KOPT-K1 (cell line): ENCODE measurements around the gene ZDHHC11B.
"Not testable (repeated sequence)": the region's sequence is repeated elsewhere in the genome, so short reads cannot be mapped to it uniquely, and the experiment has no call there.

ENCODE experiments used
- H3K27ac ChIP-seq: fragments of 200-600 bp; sonication (generic); 2 replicates; pipeline ENCODE4 v1.5.1; 2016; ENCODE audit warnings: antibody characterized with exemption, mild to moderate bottlenecking, low read depth, low read length; ENCODE audit not compliant: poor library complexity, severe bottlenecking
- H3K36me3 ChIP-seq: fragments of 200-600 bp; sonication (generic); 2 replicates; pipeline ENCODE4 v1.5.1; 2017; ENCODE audit warnings: antibody characterized with exemption, mild to moderate bottlenecking, low read length, moderate library complexity; ENCODE audit not compliant: insufficient read depth
- H3K9me3 ChIP-seq: fragments of 200-600 bp; sonication (generic); 2 replicates; pipeline ENCODE4 v1.5.1; 2017; ENCODE audit warnings: antibody characterized with exemption, low read length, mild to moderate bottlenecking; ENCODE audit not compliant: insufficient read depth, poor library complexity, severe bottlenecking

ZDHHC11B gene

GRCh38 chr5:775961-776861, 8.3 kb downstream of the ZDHHC11B start:
- H3K9me3 ChIP-seq = no peaks in the 10 kb centered on the region
- no peak overlapping the region for H3K27ac ChIP-seq
- H3K36me3 ChIP-seq = no peaks in the 10 kb centered on the region

DNA sequence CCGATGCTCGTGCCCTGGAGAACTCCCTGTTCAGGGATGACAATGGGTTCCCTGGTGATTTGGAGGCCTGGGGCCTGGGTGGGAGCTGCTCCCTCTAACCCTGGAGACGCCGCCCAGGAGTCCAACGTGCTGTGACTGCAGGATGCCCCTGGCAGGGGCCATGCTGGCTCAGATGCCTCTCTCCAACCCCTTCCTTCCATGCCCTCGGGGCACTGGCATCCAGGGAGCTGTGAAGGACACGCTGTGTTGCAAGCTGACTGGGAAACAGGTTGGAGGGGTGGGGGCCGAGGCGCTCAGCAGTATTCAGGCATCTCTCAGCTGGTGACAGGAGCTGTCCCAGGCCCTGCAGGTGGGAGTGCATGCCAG, 9.0 kb downstream of the ZDHHC11B start:
- H3K9me3 ChIP-seq, H3K36me3 ChIP-seq, H3K27ac ChIP-seq: not testable (repeated sequence)

DNA sequence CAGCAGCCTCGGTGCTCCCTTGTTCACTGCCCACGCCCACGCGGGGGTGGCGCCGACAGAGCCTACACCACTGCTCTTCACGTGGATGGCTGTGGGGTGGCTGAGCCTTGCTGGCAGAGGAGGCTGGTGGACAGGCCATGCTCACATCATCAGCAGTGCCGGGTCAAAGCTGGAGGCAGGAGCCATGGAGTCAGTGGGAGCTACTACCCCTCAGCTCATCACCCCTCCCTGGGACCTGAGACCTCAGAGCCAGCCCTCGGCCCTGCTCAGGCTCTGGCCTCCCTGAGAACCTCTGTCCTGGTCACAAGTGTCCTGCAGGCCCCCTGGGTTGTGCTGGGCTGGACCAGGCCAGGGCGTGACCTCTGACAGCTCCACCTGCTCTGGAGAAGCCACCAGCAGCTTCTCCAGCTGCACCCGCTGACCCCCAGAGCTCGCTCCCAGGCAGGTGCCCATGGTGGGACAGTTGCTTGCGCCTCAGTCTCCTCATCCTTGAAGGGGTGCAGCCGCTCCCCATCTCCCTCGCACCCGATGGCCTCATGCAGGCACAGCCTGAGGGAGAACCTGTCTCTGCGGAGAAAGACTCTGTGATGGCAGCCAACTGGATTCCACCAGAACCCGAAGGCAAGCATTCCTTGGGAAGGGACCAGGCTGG, 9.5 kb downstream of the ZDHHC11B start:
- not testable (repeated sequence) for H3K36me3 ChIP-seq, H3K27ac ChIP-seq, H3K9me3 ChIP-seq

DNA sequence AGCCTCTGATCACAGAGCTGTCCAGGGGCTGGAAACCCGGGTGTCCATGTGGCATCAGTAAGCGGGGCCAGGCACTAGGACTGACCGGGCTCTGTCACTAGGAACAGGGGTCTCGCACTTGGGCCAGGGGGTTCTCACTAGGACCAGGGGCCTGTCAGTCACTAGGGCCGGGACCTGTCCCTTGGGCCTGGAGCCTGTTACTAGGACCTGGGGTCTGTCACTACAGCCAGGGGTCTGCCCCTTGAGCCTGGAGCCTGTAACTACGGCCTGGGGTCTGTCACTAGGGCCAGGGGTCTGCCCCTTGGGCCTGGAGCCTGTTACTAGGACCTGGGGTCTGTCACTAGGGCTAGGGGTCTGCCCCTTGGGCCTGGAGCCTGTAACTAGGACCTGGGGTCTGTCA, 10.2 kb downstream of the ZDHHC11B start:
- H3K36me3 ChIP-seq, H3K27ac ChIP-seq: not testable (repeated sequence)

GRCh38 chr5:773517-774264, 10.8 kb downstream of the ZDHHC11B start:
- Histone ChIP-seq H3K27ac (no peak overlapping the region), H3K36me3 (no peaks in the 10 kb centered on the region), H3K9me3 (no peaks in the 10 kb centered on the region)

More for the DNA sequence above, 10.2 kb downstream of the ZDHHC11B start:
- H3K9me3 ChIP-seq = not testable (repeated sequence)

DNA sequence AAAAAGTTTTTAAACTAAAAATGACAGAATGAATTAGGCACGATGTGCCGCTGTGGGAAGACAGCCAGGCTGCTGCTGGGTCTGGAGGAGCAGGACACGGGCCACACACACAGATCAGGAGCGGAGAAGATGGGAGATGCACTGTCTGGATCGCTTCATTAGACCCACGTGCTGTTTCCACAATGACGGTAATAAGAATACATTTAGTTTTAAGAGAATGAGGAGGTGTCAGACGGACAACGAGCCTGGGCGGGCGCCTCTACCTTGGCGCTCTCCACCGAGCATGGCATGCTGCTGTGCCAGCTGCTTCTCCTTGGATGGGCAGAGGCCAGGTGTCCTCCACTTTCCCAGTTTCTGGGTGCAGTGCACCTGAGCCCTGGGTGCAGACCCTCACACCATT, 11.6 kb downstream of the ZDHHC11B start:
- not testable (repeated sequence) for H3K36me3 ChIP-seq, H3K27ac ChIP-seq, H3K9me3 ChIP-seq

DNA sequence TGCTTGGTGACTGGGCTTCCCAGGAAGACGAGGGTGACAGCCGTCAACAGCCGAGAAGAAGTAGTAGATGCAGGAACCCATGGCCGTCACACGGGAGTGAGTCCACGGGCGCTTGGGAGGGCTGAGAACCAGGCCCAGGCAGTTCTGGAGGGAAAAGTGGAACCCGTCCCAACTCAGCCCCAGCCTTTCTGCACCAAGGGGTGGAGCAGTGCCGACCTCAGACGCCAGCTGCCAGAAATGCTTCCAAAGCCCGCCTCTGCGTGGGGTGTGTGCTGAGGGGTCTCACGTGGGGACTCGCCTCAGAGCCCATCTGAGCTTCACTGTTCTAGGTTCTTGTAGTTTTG, 12.0 kb downstream of the ZDHHC11B start:
- not testable (repeated sequence) for H3K27ac ChIP-seq, H3K9me3 ChIP-seq, H3K36me3 ChIP-seq

DNA sequence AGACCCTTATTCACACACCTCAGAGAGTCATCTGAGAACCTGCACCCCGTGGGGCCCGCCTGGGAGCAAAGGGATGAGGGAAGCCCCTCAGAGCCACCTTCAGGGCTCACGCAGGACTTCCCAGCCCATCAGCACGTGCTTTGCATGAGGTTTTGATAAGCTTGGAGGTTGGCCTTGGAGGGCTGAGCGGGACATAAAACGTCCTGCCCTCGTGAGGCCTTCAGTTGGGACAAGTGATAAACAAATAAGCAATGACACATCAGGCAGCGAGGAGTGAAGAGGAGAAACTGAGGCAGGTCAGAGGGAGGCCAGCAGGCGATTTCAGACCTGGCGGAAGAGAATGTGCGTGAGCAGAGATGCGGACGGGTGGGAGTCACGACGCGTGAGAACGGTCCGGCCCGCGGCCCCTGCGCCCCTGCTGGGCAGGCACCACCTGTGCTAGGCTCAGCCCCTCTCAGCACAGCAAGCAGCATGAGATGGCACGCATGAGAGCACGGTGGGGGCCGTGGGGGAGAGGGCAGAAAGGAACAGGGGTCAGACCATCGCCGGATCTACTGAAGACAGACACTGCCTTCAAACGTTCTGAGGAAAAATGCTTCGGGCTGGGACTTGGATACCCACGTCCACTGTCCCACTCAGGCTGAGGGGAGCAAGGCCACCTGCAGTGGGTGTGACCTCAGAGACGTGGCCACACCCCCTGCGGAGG, 12.5 kb downstream of the ZDHHC11B start:
- not testable (repeated sequence) for H3K9me3 ChIP-seq, H3K36me3 ChIP-seq, H3K27ac ChIP-seq

DNA sequence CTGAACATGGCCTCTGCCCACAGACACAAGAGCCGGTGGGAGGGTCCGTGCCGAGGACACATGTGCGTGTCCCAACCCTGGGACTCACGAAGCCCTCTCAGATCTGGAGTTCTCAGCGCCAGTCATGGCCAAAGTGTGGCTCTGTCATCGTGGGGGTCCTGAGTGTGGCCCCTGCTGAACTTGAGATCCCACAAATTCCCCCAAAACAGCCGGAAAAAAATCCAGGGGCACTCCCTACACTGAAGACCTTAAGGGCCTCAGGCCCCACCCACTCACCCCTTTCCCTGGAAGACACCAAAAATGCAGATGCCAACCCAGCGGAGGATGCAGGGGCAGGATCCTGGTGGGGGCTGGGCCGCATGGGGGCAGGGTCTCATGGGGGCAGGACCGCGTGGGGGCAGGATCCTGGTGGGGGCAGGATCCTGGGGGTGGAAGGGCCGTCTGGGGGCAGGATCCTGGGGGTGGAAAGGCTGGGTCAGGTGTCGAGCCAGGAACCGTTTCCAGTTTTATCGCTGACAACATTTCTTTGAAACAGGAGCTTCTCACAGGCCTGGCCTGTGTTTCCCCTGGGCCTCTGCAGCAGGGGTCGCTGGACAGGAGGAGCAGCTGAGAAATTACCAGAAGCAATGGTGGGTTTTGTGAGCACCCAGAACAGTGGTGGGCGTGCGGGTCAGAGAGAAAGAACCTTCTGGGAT, 13.3 kb downstream of the ZDHHC11B start:
- H3K36me3 ChIP-seq, H3K9me3 ChIP-seq, H3K27ac ChIP-seq: not testable (repeated sequence)

GRCh38 chr5:770585-770984, 13.9 kb downstream of the ZDHHC11B start:
- H3K36me3 ChIP-seq, H3K27ac ChIP-seq, H3K9me3 ChIP-seq: not testable (repeated sequence)

- not testable (repeated sequence) for H3K9me3 ChIP-seq, H3K36me3 ChIP-seq, H3K27ac ChIP-seq
Observed at GRCh38 chr5:769485-770145, 14.9 kb downstream of the ZDHHC11B start.

DNA sequence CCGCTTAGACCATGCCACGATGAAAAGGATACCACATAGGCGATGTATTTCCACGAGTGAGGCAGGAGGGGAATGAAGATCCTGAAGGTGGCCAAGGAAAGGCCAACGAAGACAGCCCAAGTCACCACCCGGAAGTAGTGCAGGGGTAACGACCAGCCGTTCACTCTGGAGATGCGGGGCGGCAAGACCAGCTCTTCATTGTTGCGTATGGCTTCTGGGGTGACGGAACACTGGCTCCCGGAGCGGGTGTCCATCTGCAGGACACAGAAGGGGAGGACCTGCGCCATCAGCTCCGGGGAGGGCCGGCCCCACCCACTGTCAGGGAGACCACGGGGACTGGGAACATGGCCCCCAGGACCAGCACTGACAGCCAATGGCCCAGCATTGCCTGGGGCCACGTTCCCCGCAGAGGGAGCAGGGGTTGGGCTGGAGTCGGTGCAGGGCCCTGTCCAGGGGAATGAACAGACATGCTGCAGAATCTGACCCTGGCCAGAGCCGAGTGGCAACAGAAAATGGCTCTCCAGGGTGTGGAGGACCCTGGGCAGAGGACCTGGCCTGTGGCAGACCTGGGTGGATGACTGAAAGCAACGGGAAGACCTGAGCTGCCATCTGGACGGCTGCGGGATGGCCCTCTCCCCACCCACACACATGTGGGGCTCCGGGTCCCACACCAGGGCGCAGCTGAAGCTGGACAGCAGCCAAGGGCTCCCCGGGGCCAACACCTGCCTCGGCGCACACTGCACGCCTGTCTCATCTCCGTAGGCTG, 17.7 kb downstream of the ZDHHC11B start:
- Histone ChIP-seq H3K27ac (no peak overlapping the region), H3K36me3 (no peaks in the 10 kb centered on the region), H3K9me3 (no peaks in the 10 kb centered on the region)

DNA sequence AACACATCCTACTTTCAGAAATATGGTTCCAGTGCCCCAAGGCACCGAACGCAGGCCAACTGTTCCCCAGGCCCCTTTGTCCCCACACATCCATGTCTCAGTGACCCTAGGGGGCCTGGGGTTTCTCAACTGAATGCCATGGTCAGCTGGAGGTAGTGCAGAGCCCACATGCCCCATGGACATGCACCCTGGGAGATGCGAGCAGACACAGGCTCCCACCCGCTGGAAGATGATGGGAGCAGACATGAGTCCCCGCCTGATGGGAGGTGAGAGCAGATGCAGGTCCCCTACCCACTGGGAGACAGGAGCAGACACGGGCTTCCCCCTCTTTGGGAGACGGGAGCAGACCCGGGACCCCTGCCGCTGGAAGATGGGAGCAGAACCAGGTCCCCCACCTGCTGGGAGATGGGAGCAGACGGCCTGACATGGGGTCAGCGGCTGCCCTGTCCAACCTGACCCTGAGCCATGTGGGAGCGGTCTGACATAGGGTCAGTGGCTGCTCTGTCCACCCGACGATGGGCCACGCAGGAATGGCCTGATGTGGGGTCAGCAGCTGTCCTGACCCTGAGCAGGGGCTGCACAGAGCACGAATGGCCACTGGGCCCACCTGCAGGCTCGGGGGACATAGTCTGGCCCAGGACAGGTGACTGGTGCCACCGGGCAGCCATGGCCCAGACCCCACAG, 18.4 kb downstream of the ZDHHC11B start:
- no peaks in the 10 kb centered on the region for H3K36me3 ChIP-seq
- H3K9me3 ChIP-seq = no peaks in the 10 kb centered on the region

More for the DNA sequence above, 18.4 kb downstream of the ZDHHC11B start:
- H3K27ac ChIP-seq = no peak overlapping the region
